Liver (tissue), 9 donors: ENCODE measurements around the gene CYP8B1. TPM values are rescaled to one million over a fixed set of nuclear protein-coding genes. Genes with fewer than 3 reads are reported as not detected.
A peak's percentile ranks its signal among the peaks of the same experiment; 100 is the strongest.

Experiments
- DNase-seq: peaks from one replicate; pipeline ENCODE4 v3.0.0-alpha.2; 2017; ENCODE audit warnings: low spot score
- H3K27ac ChIP-seq, 2 donors: one replicate each; pipeline ENCODE4 v1.7.0; 2013; ENCODE audit warnings: inconsistent platforms in 2 of 2, low read length in 2 of 2, control low read depth in 1 of 2, low read depth in 1 of 2, mild to moderate bottlenecking in 1 of 2
- H3K27me3 ChIP-seq, 4 donors: one replicate each; pipeline versions ENCODE4 v1.6.1 to v1.7.0; 2013; ENCODE audit warnings: low read length in 3 of 4, inconsistent platforms in 1 of 4, mild to moderate bottlenecking in 1 of 4, moderate library complexity in 1 of 4; ENCODE audit not compliant: control insufficient read depth in 4 of 4, insufficient read depth in 4 of 4
- H3K36me3 ChIP-seq, 4 donors: one replicate each; pipeline versions ENCODE4 v1.6.1 to v1.7.0; 2013; ENCODE audit warnings: low read length in 3 of 4, mild to moderate bottlenecking in 3 of 4, low read depth in 1 of 4, moderate library complexity in 1 of 4; ENCODE audit not compliant: control insufficient read depth in 4 of 4, insufficient read depth in 3 of 4
- H3K4me1 ChIP-seq, 4 donors: one replicate each; pipeline versions ENCODE4 v1.6.1 to v1.7.0; 2013; ENCODE audit warnings: low read length in 3 of 4, mild to moderate bottlenecking in 3 of 4, moderate library complexity in 1 of 4; ENCODE audit not compliant: control insufficient read depth in 4 of 4, insufficient read depth in 4 of 4
- H3K4me3 ChIP-seq, 3 donors: one replicate each; pipeline versions ENCODE4 v1.6.1 to v1.7.0; 2013; ENCODE audit warnings: low read length in 3 of 3, control low read depth in 1 of 3, low read depth in 1 of 3, mild to moderate bottlenecking in 1 of 3
- H3K9ac ChIP-seq, 2 donors: one replicate each; pipeline ENCODE4 v1.7.0; 2013; ENCODE audit warnings: low read length in 2 of 2, mild to moderate bottlenecking in 2 of 2, moderate library complexity in 2 of 2, control low read depth in 1 of 2, low read depth in 1 of 2
- H3K9me3 ChIP-seq, 4 donors: one replicate each; pipeline versions ENCODE4 v1.6.1 to v1.7.0; 2013; ENCODE audit warnings: low read length in 3 of 4; ENCODE audit not compliant: control insufficient read depth in 4 of 4
- EGR1 ChIP-seq, 2 donors: IDR thresholded peaks; 2 replicates each; pipeline ENCODE4 v1.6.1; 2016 to 2018; ENCODE audit warnings: antibody characterized with exemption in 2 of 2, low read depth in 2 of 2
- FOXA1 ChIP-seq: IDR thresholded peaks from 2 replicates; pipeline ENCODE4 v1.6.1; 2016; ENCODE audit warnings: antibody characterized with exemption
- FOXA2 ChIP-seq: IDR thresholded peaks from 2 replicates; pipeline ENCODE4 v1.6.1; 2016; ENCODE audit warnings: antibody characterized with exemption
- GABPA ChIP-seq, 2 donors: IDR thresholded peaks in 1 of 2; conservative IDR thresholded peaks in 1 of 2; 2 replicates each; pipeline ENCODE4 v1.6.1; 2016; ENCODE audit warnings: antibody characterized with exemption in 2 of 2, mild to moderate bottlenecking in 1 of 2, moderate library complexity in 1 of 2
- HNF4A ChIP-seq, 2 donors: conservative IDR thresholded peaks; 2 replicates each; pipeline ENCODE4 v1.6.1; 2016; ENCODE audit warnings: antibody characterized with exemption in 2 of 2, mild to moderate bottlenecking in 2 of 2
- HNF4G ChIP-seq: IDR thresholded peaks from 2 replicates; pipeline ENCODE4 v1.6.1; 2016; ENCODE audit warnings: antibody characterized with exemption
- JUND ChIP-seq, 2 donors: IDR thresholded peaks; 2 replicates each; pipeline ENCODE4 v1.6.1; 2016; ENCODE audit warnings: antibody characterized with exemption in 2 of 2
- NR2F2 ChIP-seq: IDR thresholded peaks from 2 replicates; pipeline ENCODE4 v1.6.1; 2016; ENCODE audit warnings: antibody characterized with exemption
- RAD21 ChIP-seq, 2 donors: IDR thresholded peaks; 2 replicates each; pipeline ENCODE4 v1.6.1; 2016; ENCODE audit warnings: antibody characterized with exemption in 2 of 2, mild to moderate bottlenecking in 2 of 2
- RXRA ChIP-seq, 2 donors: IDR thresholded peaks; 2 replicates each; pipeline ENCODE4 v1.6.1; 2017 to 2018; ENCODE audit warnings: antibody characterized with exemption in 2 of 2, mild to moderate bottlenecking in 1 of 2
- SP1 ChIP-seq: IDR thresholded peaks from 2 replicates; pipeline ENCODE4 v1.6.1; 2018; ENCODE audit warnings: antibody characterized with exemption, mild to moderate bottlenecking
- TAF1 ChIP-seq: conservative IDR thresholded peaks from 2 replicates; pipeline ENCODE4 v1.6.1; 2016; ENCODE audit warnings: antibody characterized with exemption, mild to moderate bottlenecking
- YY1 ChIP-seq: IDR thresholded peaks from 2 replicates; pipeline ENCODE4 v1.6.1; 2016; ENCODE audit warnings: antibody characterized with exemption, mild to moderate bottlenecking
- WGBS: extraction: QIAGEN DNeasy Blood & Tissue Kit; methylation state at CpG from one replicate; pipeline ENCODE4 v1.1.7; 2013; 5-methylcytosine and 5-hydroxymethylcytosine counted together
- polyA plus RNA-seq, 2 donors: library from polyadenylated mRNA; stranded (reverse) in 1 of 2; unstranded in 1 of 2; fragments of 200-250 nt in 1 of 2; fragments of >200 nt in 1 of 2; fragmentation: Nextera tagmentation in 1 of 2; extraction: Ambion mirVana in 1 of 2; gene quantifications; one replicate each; pipeline versions ENCODE4 v1.2.1 to v1.2.3, GENCODE V29; 2013 to 2015
- total RNA-seq, 2 donors: library from RNA; depleted of rRNA; stranded (reverse); fragments of >200 nt; gene quantifications; one replicate each; pipeline ENCODE4 v1.2.3, GENCODE V29; 2014
- TF ChIP-seq, protein P1 (sequence below): IDR thresholded peaks from 2 replicates; pipeline ENCODE4 v1.6.1; 2016; ENCODE audit warnings: antibody characterized with exemption
- TF ChIP-seq, protein P2 (sequence below): IDR thresholded peaks from 2 replicates; pipeline ENCODE4 v1.6.1; 2016; ENCODE audit warnings: antibody characterized with exemption, mild to moderate bottlenecking
- TF ChIP-seq, protein P3 (sequence below): IDR thresholded peaks from 2 replicates; pipeline ENCODE4 v1.6.1; 2016; ENCODE audit warnings: antibody characterized with exemption
- TF ChIP-seq, protein P4 (sequence below): fragments of 150-350 bp; IDR thresholded peaks from 2 replicates; pipeline ENCODE4 v1.5.1; 2017; ENCODE audit warnings: improper control_type of control experiment, low read depth, low read length; ENCODE audit not compliant: missing input control
- TF ChIP-seq, protein P5 (sequence below): IDR thresholded peaks from 2 replicates; pipeline ENCODE4 v1.6.1; 2016; ENCODE audit warnings: antibody characterized with exemption
- donor health status: healthy.
- donor health status: healthy.
- donor health status: healthy.
- donor health status: healthy.
- donor health status: healthy.

CYP8B1 gene, protein sequence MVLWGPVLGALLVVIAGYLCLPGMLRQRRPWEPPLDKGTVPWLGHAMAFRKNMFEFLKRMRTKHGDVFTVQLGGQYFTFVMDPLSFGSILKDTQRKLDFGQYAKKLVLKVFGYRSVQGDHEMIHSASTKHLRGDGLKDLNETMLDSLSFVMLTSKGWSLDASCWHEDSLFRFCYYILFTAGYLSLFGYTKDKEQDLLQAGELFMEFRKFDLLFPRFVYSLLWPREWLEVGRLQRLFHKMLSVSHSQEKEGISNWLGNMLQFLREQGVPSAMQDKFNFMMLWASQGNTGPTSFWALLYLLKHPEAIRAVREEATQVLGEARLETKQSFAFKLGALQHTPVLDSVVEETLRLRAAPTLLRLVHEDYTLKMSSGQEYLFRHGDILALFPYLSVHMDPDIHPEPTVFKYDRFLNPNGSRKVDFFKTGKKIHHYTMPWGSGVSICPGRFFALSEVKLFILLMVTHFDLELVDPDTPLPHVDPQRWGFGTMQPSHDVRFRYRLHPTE
- total RNA-seq = 100 to 1,000 TPM in 1 of 2 donors, 10 to 100 TPM in 1; 21.2 to 490 TPM
- polyA plus RNA-seq = 100 to 1,000 TPM; 218 to 229 TPM

DNA sequence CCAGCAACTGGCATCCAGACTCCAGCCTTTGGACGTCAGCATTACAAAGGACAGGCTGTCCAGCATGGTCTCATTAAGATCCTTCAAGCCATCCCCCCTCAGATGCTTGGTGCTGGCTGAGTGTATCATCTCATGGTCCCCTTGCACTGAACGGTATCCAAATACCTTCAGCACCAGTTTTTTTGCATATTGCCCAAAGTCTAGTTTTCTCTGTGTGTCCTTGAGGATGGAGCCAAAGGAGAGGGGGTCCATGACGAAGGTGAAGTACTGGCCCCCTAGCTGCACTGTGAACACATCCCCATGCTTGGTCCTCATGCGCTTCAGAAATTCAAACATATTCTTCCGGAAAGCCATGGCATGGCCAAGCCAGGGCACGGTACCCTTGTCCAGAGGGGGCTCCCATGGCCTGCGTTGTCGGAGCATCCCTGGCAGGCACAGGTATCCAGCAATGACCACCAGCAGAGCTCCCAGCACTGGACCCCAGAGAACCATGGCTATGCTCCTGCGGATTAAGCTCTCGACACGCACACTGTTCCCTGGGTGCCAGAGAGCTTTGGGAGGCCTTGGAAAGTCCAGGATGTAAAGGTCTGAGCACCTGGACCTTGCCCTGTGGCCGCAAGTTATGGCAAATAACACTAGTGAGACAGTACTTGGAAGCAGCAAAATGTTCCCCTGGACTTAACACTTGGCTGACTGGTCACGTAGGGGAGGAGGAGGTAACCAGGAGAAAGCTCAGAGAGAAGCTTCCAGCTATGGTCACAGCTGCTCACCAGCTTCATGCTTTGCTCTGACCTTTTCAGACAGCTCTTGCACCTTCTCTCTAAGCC lies at the start of gene CYP8B1:
TSS of gene CYP8B1 (minus strand) at position 555 of the 827 bp plus-strand sequence. CDS start at position 492, 63 bp downstream.
- Histone ChIP-seq H3K9ac (peak within 1 kb of the TSS; percentile 13 to 91), H3K4me3 (peak within 1 kb of the TSS; percentile 62 to 91 (median 88)), H3K27me3 (no peaks in the 10 kb centered on the region), H3K36me3 (no peaks in the 10 kb centered on the region), H3K4me1 (peaks cover 5 to 44% (median 35%) of the 10 kb centered on the region in 4 donors), H3K27ac (peak within 1 kb of the TSS; percentile 85 to 90), H3K9me3 (no peaks in the 10 kb centered on the region)
- no peak for DNase-seq
- peak; percentile 97 to 99 for TF ChIP-seq HNF4A (conservative IDR thresholded peaks at IDR 0.05)
- peak; percentile 72 for TF ChIP-seq FOXA2
- TF ChIP-seq, protein P1, sequence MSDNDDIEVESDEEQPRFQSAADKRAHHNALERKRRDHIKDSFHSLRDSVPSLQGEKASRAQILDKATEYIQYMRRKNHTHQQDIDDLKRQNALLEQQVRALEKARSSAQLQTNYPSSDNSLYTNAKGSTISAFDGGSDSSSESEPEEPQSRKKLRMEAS = peak; percentile 82
- TF ChIP-seq EGR1 (IDR thresholded peaks at IDR 0.05; ENCODE audit: low read depth in 2 of 2) = peak; percentile 15 to 64
- TF ChIP-seq, protein P2, sequence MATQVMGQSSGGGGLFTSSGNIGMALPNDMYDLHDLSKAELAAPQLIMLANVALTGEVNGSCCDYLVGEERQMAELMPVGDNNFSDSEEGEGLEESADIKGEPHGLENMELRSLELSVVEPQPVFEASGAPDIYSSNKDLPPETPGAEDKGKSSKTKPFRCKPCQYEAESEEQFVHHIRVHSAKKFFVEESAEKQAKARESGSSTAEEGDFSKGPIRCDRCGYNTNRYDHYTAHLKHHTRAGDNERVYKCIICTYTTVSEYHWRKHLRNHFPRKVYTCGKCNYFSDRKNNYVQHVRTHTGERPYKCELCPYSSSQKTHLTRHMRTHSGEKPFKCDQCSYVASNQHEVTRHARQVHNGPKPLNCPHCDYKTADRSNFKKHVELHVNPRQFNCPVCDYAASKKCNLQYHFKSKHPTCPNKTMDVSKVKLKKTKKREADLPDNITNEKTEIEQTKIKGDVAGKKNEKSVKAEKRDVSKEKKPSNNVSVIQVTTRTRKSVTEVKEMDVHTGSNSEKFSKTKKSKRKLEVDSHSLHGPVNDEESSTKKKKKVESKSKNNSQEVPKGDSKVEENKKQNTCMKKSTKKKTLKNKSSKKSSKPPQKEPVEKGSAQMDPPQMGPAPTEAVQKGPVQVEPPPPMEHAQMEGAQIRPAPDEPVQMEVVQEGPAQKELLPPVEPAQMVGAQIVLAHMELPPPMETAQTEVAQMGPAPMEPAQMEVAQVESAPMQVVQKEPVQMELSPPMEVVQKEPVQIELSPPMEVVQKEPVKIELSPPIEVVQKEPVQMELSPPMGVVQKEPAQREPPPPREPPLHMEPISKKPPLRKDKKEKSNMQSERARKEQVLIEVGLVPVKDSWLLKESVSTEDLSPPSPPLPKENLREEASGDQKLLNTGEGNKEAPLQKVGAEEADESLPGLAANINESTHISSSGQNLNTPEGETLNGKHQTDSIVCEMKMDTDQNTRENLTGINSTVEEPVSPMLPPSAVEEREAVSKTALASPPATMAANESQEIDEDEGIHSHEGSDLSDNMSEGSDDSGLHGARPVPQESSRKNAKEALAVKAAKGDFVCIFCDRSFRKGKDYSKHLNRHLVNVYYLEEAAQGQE = peak; percentile 88
- TF ChIP-seq, protein P3, sequence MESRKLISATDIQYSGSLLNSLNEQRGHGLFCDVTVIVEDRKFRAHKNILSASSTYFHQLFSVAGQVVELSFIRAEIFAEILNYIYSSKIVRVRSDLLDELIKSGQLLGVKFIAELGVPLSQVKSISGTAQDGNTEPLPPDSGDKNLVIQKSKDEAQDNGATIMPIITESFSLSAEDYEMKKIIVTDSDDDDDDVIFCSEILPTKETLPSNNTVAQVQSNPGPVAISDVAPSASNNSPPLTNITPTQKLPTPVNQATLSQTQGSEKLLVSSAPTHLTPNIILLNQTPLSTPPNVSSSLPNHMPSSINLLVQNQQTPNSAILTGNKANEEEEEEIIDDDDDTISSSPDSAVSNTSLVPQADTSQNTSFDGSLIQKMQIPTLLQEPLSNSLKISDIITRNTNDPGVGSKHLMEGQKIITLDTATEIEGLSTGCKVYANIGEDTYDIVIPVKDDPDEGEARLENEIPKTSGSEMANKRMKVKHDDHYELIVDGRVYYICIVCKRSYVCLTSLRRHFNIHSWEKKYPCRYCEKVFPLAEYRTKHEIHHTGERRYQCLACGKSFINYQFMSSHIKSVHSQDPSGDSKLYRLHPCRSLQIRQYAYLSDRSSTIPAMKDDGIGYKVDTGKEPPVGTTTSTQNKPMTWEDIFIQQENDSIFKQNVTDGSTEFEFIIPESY = peak; percentile 72
- peak; percentile 98 for TF ChIP-seq TAF1
- TF ChIP-seq GABPA (IDR thresholded peaks at IDR 0.05 in 1 of 2, conservative IDR thresholded peaks at IDR 0.05 in 1 of 2) = peak in 1 of 2 donors; percentile 49
- peak; percentile 76 to 93 for TF ChIP-seq JUND (IDR thresholded peaks at IDR 0.05)
- peak; percentile 53 to 64 for TF ChIP-seq RAD21 (IDR thresholded peaks at IDR 0.05)
- TF ChIP-seq, protein P4, sequence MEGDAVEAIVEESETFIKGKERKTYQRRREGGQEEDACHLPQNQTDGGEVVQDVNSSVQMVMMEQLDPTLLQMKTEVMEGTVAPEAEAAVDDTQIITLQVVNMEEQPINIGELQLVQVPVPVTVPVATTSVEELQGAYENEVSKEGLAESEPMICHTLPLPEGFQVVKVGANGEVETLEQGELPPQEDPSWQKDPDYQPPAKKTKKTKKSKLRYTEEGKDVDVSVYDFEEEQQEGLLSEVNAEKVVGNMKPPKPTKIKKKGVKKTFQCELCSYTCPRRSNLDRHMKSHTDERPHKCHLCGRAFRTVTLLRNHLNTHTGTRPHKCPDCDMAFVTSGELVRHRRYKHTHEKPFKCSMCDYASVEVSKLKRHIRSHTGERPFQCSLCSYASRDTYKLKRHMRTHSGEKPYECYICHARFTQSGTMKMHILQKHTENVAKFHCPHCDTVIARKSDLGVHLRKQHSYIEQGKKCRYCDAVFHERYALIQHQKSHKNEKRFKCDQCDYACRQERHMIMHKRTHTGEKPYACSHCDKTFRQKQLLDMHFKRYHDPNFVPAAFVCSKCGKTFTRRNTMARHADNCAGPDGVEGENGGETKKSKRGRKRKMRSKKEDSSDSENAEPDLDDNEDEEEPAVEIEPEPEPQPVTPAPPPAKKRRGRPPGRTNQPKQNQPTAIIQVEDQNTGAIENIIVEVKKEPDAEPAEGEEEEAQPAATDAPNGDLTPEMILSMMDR = no peak
- TF ChIP-seq SP1 = peak; percentile 96
- peak; percentile 90 to 97 for TF ChIP-seq RXRA (IDR thresholded peaks at IDR 0.05)
- TF ChIP-seq, protein P5, sequence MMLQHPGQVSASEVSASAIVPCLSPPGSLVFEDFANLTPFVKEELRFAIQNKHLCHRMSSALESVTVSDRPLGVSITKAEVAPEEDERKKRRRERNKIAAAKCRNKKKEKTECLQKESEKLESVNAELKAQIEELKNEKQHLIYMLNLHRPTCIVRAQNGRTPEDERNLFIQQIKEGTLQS = no peak
- peak; percentile 98 for TF ChIP-seq HNF4G
- peak; percentile 91 for TF ChIP-seq FOXA1
- peak; percentile 70 for TF ChIP-seq YY1
- no peak for TF ChIP-seq NR2F2
- 37% methylated on average over 13 of the region's 13 CpGs for WGBS
